WERI-Rb-1 (cell line): Measurements from ENCODE around the gene CCAR1.
A peak's percentile ranks its signal among the peaks of the same experiment; 100 is the strongest.

Source experiments
- DNase-seq: peaks from one replicate; pipeline ENCODE4 v3.0.0-alpha.2; 2020
- H3K27ac ChIP-seq: fragments of 250-450 bp; sonication (Bioruptor Pico); 2 replicates; pipeline ENCODE4 v1.5.1; 2020; ENCODE audit warnings: mild to moderate bottlenecking, moderate library complexity
- H3K27me3 ChIP-seq: fragments of 250-450 bp; sonication (Bioruptor Pico); 2 replicates; pipeline ENCODE4 v1.5.1; 2021; ENCODE audit warnings: mild to moderate bottlenecking, low read depth, moderate library complexity; ENCODE audit not compliant: insufficient read depth, severe bottlenecking
- H3K36me3 ChIP-seq: fragments of 250-450 bp; sonication (Bioruptor Pico); 2 replicates; pipeline ENCODE4 v1.5.1; 2020; ENCODE audit warnings: mild to moderate bottlenecking, moderate library complexity
- H3K4me3 ChIP-seq: 2 replicates; pipeline ENCODE4 v1.5.1; 2011; ENCODE audit warnings: low read depth, mild to moderate bottlenecking, control low read depth, low read length
- H3K9me3 ChIP-seq: fragments of 250-450 bp; sonication (Bioruptor Pico); 2 replicates; pipeline ENCODE4 v1.5.1; 2021; ENCODE audit warnings: mild to moderate bottlenecking, moderate library complexity; ENCODE audit not compliant: severe bottlenecking
- TF ChIP-seq, protein P1 (sequence below): IDR thresholded peaks from 2 replicates; pipeline ENCODE4 v1.5.1; 2011; ENCODE audit warnings: low read depth, mild to moderate bottlenecking, control low read depth, inconsistent platforms, low read length

Gene CCAR1, protein sequence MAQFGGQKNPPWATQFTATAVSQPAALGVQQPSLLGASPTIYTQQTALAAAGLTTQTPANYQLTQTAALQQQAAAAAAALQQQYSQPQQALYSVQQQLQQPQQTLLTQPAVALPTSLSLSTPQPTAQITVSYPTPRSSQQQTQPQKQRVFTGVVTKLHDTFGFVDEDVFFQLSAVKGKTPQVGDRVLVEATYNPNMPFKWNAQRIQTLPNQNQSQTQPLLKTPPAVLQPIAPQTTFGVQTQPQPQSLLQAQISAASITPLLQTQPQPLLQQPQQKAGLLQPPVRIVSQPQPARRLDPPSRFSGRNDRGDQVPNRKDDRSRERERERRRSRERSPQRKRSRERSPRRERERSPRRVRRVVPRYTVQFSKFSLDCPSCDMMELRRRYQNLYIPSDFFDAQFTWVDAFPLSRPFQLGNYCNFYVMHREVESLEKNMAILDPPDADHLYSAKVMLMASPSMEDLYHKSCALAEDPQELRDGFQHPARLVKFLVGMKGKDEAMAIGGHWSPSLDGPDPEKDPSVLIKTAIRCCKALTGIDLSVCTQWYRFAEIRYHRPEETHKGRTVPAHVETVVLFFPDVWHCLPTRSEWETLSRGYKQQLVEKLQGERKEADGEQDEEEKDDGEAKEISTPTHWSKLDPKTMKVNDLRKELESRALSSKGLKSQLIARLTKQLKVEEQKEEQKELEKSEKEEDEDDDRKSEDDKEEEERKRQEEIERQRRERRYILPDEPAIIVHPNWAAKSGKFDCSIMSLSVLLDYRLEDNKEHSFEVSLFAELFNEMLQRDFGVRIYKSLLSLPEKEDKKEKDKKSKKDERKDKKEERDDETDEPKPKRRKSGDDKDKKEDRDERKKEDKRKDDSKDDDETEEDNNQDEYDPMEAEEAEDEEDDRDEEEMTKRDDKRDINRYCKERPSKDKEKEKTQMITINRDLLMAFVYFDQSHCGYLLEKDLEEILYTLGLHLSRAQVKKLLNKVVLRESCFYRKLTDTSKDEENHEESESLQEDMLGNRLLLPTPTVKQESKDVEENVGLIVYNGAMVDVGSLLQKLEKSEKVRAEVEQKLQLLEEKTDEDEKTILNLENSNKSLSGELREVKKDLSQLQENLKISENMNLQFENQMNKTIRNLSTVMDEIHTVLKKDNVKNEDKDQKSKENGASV

DNA sequence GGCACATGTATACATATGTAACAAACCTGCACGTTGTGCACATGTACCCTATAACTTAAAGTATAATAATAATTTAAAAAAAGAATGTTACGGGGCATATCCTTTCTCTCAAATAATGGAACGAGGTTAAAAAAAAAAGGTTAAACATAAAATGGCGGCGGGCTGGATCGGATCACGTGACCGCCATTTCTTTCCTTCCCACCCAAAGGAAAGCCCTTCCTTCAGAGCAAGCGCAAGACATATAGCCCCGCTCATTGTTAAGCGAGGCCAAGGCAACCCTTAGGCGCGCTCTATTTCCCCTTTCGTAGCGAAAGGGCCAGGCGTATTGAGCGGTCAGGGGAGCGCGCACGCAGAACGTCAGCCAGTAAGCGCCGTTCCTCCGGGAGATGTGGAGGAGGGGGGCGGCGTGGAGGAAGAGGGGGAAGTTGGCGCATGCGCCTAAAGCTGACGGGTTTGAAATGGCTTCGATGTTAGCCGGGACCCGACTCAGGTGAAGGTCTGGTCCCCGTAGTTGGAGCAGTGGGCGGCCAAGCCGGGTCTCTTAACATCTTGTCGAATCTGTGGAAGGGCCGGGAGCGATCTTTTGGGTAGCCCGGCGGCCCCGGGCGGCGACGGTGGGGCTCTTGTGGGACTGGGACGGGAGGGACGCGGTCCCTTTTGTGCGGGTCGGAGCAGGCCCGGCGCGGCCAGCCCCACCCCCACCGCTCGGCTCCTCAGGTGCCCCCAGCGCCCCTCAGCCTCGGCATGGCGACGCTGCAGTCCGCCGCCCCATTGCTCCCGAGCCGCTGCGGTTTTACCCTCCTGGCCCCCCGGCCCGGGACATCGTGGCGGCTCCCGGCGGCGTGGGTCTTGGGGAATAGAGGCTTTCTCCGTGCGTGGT, at the start of gene CCAR1:
Gene CCAR1, plus strand, starts transcription at position 447 of the 880 bp plus-strand sequence. CDS start 1,266 bp downstream, outside the sequence.
- Histone ChIP-seq H3K4me3 (peak within 1 kb of the TSS; percentile 74), H3K9me3 (no peaks in the 10 kb centered on the region), H3K27me3 (no peaks in the 10 kb centered on the region), H3K27ac (peak within 1 kb of the TSS; percentile 100), H3K36me3 (peaks cover 43% of the 10 kb centered on the region)
- peak; percentile 98 for DNase-seq
- TF ChIP-seq, protein P1, sequence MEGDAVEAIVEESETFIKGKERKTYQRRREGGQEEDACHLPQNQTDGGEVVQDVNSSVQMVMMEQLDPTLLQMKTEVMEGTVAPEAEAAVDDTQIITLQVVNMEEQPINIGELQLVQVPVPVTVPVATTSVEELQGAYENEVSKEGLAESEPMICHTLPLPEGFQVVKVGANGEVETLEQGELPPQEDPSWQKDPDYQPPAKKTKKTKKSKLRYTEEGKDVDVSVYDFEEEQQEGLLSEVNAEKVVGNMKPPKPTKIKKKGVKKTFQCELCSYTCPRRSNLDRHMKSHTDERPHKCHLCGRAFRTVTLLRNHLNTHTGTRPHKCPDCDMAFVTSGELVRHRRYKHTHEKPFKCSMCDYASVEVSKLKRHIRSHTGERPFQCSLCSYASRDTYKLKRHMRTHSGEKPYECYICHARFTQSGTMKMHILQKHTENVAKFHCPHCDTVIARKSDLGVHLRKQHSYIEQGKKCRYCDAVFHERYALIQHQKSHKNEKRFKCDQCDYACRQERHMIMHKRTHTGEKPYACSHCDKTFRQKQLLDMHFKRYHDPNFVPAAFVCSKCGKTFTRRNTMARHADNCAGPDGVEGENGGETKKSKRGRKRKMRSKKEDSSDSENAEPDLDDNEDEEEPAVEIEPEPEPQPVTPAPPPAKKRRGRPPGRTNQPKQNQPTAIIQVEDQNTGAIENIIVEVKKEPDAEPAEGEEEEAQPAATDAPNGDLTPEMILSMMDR = no peak

DNA sequence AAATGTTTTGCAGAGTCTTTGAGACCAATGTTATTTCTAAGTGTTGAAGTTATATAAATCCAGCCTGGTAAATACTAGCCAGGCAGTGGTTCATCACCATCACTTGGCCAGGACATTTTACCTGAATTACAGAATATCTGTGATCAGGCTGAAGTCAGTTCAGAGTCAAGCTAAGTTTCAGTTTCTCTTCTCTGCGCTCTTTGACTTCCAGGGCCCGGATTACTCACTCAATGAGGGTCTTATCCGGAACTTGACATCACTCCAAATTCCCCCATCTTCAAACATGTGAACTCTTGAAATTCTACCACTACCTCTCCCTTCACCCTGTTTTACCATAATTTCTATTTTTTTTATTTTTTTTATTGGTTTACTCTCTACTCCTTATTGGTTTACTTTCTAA, 36.6 kb upstream of the CCAR1 start:
- H3K27me3 ChIP-seq = no peaks in the 10 kb centered on the region
- TF ChIP-seq, protein P1 = no peak
- H3K27ac ChIP-seq = no peak overlapping the region
- H3K36me3 ChIP-seq = peaks cover 45% of the 10 kb centered on the region
- no peaks in the 10 kb centered on the region for H3K9me3 ChIP-seq
- no peak overlapping the region for H3K4me3 ChIP-seq
- no peak for DNase-seq

DNA sequence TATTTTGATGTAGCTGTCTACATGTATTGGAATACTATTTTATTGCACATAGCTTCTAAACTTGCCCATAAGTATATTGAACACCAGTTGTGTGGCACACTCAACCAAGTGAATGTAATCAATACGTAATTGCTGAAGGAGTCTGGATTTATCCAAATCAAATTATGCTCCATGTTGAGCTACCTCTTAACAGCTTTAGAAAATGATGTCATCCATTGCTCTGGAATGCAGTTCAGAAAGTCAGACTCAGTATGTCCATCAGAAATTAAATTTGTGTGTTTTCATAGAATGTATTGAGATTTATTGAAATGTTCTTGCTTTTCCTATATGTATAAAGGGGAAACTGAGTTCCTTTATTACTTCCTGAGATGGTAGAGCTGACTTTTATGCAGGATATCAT, 25.0 kb upstream of the CCAR1 start:
- DNase-seq = no peak
- no peak overlapping the region for H3K27ac ChIP-seq
- H3K27me3 ChIP-seq = no peaks in the 10 kb centered on the region
- no peak overlapping the region for H3K4me3 ChIP-seq
- TF ChIP-seq, protein P1 = no peak
- peaks cover 11% of the 10 kb centered on the region for H3K36me3 ChIP-seq
- H3K9me3 ChIP-seq = no peaks in the 10 kb centered on the region

DNA sequence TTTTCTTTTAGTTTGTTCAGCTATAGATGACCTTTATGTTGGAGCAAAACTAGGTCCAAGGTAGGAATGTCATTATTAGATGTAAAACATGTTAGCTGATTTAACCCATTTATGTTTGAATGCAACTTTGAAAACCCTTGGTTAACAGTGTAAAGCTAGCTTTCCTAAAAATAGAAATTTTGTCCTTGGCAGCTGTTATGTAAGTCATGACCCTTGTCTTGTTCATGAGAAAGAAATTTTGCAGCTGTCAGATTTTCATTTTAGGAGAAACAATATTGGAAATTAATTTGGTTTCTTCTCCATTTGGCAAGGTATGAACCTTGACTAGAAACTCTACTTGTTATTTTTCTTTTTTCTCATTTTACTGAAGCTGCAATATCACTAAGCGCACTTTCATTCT, 23.9 kb upstream of the CCAR1 start:
- Histone ChIP-seq H3K27ac (no peak overlapping the region), H3K36me3 (peaks cover under 1% of the 10 kb centered on the region; the same call in 1 of the 2 replicates), H3K4me3 (no peak overlapping the region), H3K9me3 (no peaks in the 10 kb centered on the region), H3K27me3 (no peaks in the 10 kb centered on the region)
- DNase-seq = no peak
- TF ChIP-seq, protein P1 = no peak

DNA sequence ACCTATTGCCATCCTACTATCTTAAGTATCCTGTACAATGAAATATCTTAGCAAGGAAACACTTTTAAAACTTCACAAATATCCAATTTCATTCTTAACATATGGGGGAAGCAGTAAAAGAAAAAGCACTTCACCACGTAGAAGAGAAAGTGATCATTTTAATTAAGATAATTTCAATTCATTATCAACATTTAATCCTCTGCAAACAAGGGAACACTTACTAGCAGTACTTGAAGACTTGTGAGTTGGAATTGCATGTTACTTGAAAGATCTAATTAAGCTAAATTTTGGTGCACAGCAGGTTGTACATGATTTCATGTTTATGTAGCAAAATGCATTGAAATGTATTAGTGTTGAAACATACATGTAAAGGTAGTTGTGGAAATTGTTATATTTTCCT, 20.8 kb upstream of the CCAR1 start:
- H3K9me3 ChIP-seq = no peaks in the 10 kb centered on the region
- H3K27me3 ChIP-seq = no peaks in the 10 kb centered on the region
- no peaks in the 10 kb centered on the region for H3K36me3 ChIP-seq
- H3K4me3 ChIP-seq = no peak overlapping the region
- DNase-seq = no peak
- TF ChIP-seq, protein P1 = no peak
- H3K27ac ChIP-seq = no peak overlapping the region
